Measurements from ENCODE around the gene CD19.

The CD19 gene

DNA sequence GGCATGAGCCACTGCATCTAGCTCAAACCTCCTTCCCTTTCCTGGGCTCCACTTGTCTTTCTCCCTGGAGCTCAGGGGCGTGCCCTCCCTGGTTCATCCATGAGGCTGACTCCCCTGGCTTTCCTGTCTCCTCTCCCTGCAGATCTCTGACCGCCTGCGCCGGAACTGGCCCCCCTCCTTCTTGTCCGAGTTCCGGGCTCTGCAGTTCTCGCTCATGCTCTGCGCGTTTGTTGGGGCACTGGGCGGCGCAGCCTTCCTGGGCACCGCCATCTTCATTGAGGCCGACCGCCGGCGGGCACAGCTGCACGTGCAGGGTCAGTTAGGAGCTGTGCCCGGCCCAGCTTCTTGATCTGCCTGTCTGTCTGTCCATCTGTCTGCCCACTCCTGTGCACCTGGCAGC lies 51.9 kb downstream of the CD19 start:
- DNase-seq: no peak

DNA sequence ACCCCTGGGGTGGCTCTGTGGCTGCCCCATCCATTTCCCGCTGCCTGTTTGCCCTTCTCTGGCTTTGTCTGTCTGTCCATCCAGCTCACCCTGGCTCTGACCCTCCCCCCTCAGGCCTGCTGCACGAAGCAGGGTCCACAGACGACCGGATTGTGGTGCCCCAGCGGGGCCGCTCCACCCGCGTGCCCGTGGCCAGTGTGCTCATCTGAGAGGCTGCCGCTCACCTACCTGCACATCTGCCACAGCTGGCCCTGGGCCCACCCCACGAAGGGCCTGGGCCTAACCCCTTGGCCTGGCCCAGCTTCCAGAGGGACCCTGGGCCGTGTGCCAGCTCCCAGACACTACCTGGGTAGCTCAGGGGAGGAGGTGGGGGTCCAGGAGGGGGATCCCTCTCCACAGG lies 52.3 kb downstream of the CD19 start:
- DNase-seq: no peak

DNA sequence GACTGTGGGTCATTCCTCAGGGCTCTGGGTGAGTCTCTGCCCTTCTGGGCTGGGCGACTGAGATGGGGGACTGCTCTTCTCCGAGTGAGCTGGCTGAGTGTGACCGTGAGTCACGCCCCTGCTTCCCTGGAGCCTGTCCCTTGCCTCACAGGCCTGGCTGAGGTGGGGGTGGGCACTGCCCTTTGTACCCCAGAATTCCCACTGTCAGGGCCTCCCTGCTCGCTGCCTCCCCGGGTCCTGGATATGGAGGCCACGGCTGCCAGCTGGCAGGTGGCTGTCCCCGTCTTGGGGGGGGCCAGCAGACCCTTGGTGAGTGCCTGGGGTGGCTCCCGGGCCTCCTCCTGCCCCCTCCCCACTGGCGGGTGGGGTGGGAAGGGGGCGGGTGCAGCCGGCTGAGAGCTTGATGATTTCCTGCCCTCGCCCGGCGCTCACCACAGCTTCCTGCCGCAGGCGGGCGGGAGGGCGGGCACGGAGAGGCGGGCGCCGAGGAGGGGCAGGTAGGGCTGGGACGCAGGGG lies 52.9 kb downstream of the CD19 start, which contains the start of gene LAT:
TSS of gene LAT (plus strand) at position 434 of the 517 bp plus-strand sequence. CDS start 366 bp downstream, outside the sequence.
- DNase-seq: peak; percentile 73 to 81

DNA sequence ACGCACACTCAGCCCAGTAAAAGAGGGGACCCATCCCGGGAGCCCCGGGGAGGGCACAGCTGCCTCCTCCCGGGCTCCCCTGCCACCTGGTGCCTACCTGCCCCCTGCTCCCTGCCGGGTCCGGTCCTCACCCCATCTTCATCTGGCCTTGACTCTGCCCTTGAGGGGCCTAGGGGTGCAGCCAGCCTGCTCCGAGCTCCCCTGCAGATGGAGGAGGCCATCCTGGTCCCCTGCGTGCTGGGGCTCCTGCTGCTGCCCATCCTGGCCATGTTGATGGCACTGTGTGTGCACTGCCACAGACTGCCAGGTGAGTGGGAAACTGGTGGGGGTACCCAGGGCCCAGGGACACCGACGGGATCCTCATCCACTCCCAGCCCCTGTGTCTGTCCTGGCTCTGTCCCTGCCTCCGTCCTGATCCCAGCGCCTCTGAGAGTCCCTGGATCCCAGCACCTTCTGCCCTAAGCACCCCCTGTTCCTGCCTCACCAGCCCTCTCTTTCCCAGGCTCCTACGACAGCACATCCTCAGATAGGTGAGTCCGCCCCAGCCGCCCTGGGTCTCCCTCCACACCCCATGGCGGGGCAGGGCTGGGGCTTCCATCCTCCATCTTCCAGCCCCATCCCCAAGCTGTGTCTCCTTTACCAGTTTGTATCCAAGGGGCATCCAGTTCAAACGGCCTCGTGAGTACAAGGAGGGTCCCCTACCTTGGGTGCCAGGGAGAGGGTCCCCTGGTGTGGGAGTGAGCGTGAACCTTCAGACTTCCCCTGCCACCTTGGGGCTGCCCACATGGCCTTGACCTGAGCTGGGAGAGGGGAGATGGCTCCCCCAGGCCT lies 53.7 kb downstream of the CD19 start:
- DNase-seq: peak; percentile 33 to 38

DNA sequence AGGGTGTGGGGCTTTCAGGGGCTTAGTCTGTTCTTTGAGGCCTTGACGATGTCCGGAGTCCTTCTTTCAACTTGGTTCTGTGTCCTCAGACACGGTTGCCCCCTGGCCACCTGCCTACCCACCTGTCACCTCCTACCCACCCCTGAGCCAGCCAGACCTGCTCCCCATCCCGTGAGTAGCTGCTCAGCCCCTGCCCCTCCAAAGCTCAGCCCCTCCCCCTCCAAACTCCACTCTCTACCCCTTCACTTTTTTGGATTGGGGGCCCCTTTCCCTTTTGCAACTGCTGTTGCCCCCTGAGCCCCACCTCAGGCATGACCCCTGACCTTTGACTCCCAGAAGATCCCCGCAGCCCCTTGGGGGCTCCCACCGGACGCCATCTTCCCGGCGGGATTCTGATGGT lies 54.3 kb downstream of the CD19 start:
- DNase-seq: peak in 1 of 2 donors; percentile 27

DNA sequence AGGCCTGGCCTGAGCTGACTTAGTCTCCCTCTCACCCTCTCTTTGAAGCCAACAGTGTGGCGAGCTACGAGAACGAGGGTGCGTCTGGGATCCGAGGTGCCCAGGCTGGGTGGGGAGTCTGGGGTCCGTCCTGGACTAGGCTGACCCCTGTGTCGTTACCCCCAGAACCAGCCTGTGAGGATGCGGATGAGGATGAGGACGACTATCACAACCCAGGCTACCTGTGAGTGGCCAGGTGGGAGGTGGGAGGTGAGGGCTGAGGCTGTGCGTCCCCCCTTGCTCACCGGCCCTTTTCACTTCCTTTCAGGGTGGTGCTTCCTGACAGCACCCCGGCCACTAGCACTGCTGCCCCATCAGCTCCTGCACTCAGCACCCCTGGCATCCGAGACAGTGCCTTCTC lies 54.7 kb downstream of the CD19 start:
- DNase-seq: peak in 1 of 2 donors; percentile 26

DNA sequence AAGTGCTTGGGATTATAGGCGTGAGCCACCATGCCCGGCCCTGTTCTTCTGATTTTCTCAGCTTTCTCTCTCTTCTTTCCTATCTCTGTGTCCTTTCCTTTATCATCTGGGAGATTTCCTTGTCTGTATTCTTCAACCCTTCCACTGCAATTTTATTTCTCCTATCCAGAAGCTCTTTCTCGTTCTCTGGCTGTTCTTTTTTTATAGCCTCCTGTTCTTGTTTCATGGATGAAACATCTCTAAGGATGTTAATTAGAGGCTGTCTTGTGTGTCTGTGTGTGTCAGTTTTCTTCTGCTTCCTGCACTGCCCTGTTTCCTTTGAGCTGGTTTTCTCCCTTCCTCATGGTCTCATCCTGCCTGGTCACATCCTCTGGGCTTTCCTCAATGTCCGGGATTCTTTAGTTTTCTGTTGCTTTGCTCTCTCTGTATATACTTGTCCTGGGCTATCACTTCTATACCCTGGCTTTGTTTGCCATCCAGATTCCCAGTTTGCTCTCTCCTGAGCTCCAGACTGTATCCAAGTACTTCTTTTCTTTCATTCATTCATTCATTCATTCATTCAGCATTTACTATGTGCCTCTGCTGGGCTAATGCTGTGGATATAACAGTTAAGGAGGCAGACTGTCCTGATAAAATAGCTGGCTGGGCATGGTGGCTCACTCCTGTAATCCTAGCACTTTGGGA lies 55.5 kb downstream of the CD19 start:
- no peak for DNase-seq
